BLaER1 treated with 17β-estradiol and CSF1 and Interleukin-3, amounts not matched to agents 10 nM and 100 nM (cell line): ENCODE data around the gene PPT2.

Source experiments
- H3K27ac ChIP-seq, 11 experiments: shearing (Covaris generic); formaldehyde crosslinking; 2 replicates each; pipeline ENCODE4 v1.8.1; 2022
- H3K27me3 ChIP-seq, 11 experiments: shearing (Covaris generic); formaldehyde crosslinking; 2 replicates each; pipeline ENCODE4 v1.8.1; 2022
- H3K36me3 ChIP-seq, 11 experiments: shearing (Covaris generic); formaldehyde crosslinking; 2 replicates each; pipeline ENCODE4 v1.8.1; 2022
- H3K4me1 ChIP-seq, 10 experiments: shearing (Covaris generic); formaldehyde crosslinking; 2 replicates each; pipeline ENCODE4 v1.8.1; 2022
- H3K4me2 ChIP-seq, 11 experiments: shearing (Covaris generic); formaldehyde crosslinking; 2 replicates each; pipeline ENCODE4 v1.8.1; 2022
- H3K4me3 ChIP-seq, 10 experiments: shearing (Covaris generic); formaldehyde crosslinking; 2 replicates each; pipeline ENCODE4 v1.8.1; 2022
- H3K9ac ChIP-seq, 11 experiments: shearing (Covaris generic); formaldehyde crosslinking; 2 replicates each; pipeline ENCODE4 v1.8.1; 2022
- H3K9me3 ChIP-seq, 11 experiments: shearing (Covaris generic); formaldehyde crosslinking; replicated peaks in 1 of 11; 2 replicates each; pipeline ENCODE4 v1.8.1; 2022
- H4K20me1 ChIP-seq, 11 experiments: shearing (Covaris generic); formaldehyde crosslinking; 2 replicates each; pipeline ENCODE4 v1.8.1; 2022
- Cebpa-rat ChIP-seq, 11 experiments: shearing (Covaris generic); IDR thresholded peaks; 2 replicates each; pipeline ENCODE4 v1.8.1; 2022

Gene PPT2

GRCh38 chr6:32168350-32168749 is 14.4 kb downstream of the PPT2 start:
- peak overlapping the region in 3 of 11 experiments; percentile 6 to 41 (median 21); a peak in 3 of 22 replicates for H3K4me2 ChIP-seq
- peaks cover 53 to 79% (median 61%) of the 10 kb centered on the region in 11 experiments for H3K36me3 ChIP-seq
- no peaks in the 10 kb centered on the region for H3K9me3 ChIP-seq
- no peaks in the 10 kb centered on the region for H3K27me3 ChIP-seq
- H3K4me1 ChIP-seq: peaks cover 10 to 26% (median 18%) of the 10 kb centered on the region in 10 experiments
- H3K27ac ChIP-seq: no peak overlapping the region
- no peak overlapping the region for H3K4me3 ChIP-seq
- peak overlapping the region in 2 of 11 experiments; percentile 17 to 39; a peak in 2 of 22 replicates for H3K9ac ChIP-seq
- TF ChIP-seq Cebpa-rat (IDR thresholded peaks at IDR 0.05): no peak
- peaks cover 0 to 29% (median 0%) of the 10 kb centered on the region in 11 experiments; a peak in 2 of 22 replicates for H4K20me1 ChIP-seq

- no peak overlapping the region for H3K27ac ChIP-seq
- no peak for TF ChIP-seq Cebpa-rat (IDR thresholded peaks at IDR 0.05)
Measured at GRCh38 chr6:32168807-32169591, 15.1 kb downstream of the PPT2 start.

GRCh38 chr6:32170294-32170693 is 16.4 kb downstream of the PPT2 start:
- Histone ChIP-seq H3K27ac (no peak overlapping the region), H3K4me2 (no peak overlapping the region; a peak in 1 of 22 replicates), H3K36me3 (peaks cover 49 to 65% (median 58%) of the 10 kb centered on the region in 11 experiments), H3K9me3 (no peaks in the 10 kb centered on the region), H3K9ac (no peak overlapping the region), H3K4me1 (peaks cover 29 to 45% (median 37%) of the 10 kb centered on the region in 10 experiments), H3K4me3 (no peak overlapping the region), H4K20me1 (peaks cover 0 to 29% (median 0%) of the 10 kb centered on the region in 11 experiments; a peak in 2 of 22 replicates), H3K27me3 (no peaks in the 10 kb centered on the region)
- no peak for TF ChIP-seq Cebpa-rat (IDR thresholded peaks at IDR 0.05)

More at GRCh38 chr6:32168807-32169591, 15.1 kb downstream of the PPT2 start:
- H4K20me1 ChIP-seq: peaks cover 0 to 29% (median 0%) of the 10 kb centered on the region in 11 experiments; a peak in 2 of 22 replicates
- no peak overlapping the region for H3K9ac ChIP-seq
- H3K4me1 ChIP-seq: peaks cover 16 to 32% (median 24%) of the 10 kb centered on the region in 10 experiments
- H3K4me2 ChIP-seq: no peak overlapping the region; a peak in 1 of 22 replicates
- H3K4me3 ChIP-seq: no peak overlapping the region
- peaks cover 49 to 73% (median 61%) of the 10 kb centered on the region in 11 experiments for H3K36me3 ChIP-seq
- H3K9me3 ChIP-seq: no peaks in the 10 kb centered on the region
- no peaks in the 10 kb centered on the region for H3K27me3 ChIP-seq

- Histone ChIP-seq H3K36me3 (peaks cover 48 to 56% (median 52%) of the 10 kb centered on the region in 11 experiments), H3K9me3 (no peaks in the 10 kb centered on the region), H3K4me2 (no peak overlapping the region), H3K27ac (no peak overlapping the region), H3K9ac (no peak overlapping the region), H3K4me3 (no peak overlapping the region), H3K27me3 (no peaks in the 10 kb centered on the region), H4K20me1 (peaks cover 0 to 25% (median 0%) of the 10 kb centered on the region in 11 experiments; a peak in 2 of 22 replicates), H3K4me1 (peaks cover 34 to 50% (median 40%) of the 10 kb centered on the region in 10 experiments)
- no peak for TF ChIP-seq Cebpa-rat (IDR thresholded peaks at IDR 0.05)
Measured at GRCh38 chr6:32171234-32171633, 17.3 kb downstream of the PPT2 start.

- Histone ChIP-seq H3K4me1 (peaks cover 47 to 58% (median 49%) of the 10 kb centered on the region in 10 experiments), H3K27me3 (no peaks in the 10 kb centered on the region), H3K9me3 (no peaks in the 10 kb centered on the region), H4K20me1 (peaks cover 0 to 6% (median 0%) of the 10 kb centered on the region in 11 experiments; a peak in 2 of 22 replicates), H3K36me3 (peaks cover 29 to 36% (median 33%) of the 10 kb centered on the region in 11 experiments), H3K27ac (peak overlapping the region in 7 of 11 experiments; percentile 12 to 56 (median 27); a peak in 11 of 22 replicates), H3K4me2 (peak overlapping the region; percentile 3 to 100 (median 97); a peak in 21 of 22 replicates), H3K9ac (peak overlapping the region in 6 of 11 experiments; percentile 0 to 20 (median 6); a peak in 4 of 22 replicates), H3K4me3 (peak overlapping the region in 1 of 10 experiments; percentile 11; a peak in 2 of 20 replicates)
- no peak for TF ChIP-seq Cebpa-rat (IDR thresholded peaks at IDR 0.05)
Measured at GRCh38 chr6:32173051-32173727, 19.2 kb downstream of the PPT2 start.

- TF ChIP-seq Cebpa-rat (IDR thresholded peaks at IDR 0.05): no peak
- Histone ChIP-seq H3K4me1 (peaks cover 52 to 64% (median 54%) of the 10 kb centered on the region in 10 experiments), H3K27me3 (no peaks in the 10 kb centered on the region), H4K20me1 (no peaks in the 10 kb centered on the region; a peak in 1 of 22 replicates), H3K36me3 (peaks cover 18 to 25% (median 21%) of the 10 kb centered on the region in 11 experiments), H3K4me2 (peak overlapping the region; percentile 92 to 100 (median 98)), H3K9me3 (no peaks in the 10 kb centered on the region), H3K27ac (no peak overlapping the region), H3K4me3 (peak overlapping the region in 5 of 10 experiments; percentile 79 to 90 (median 86); a peak in 6 of 20 replicates), H3K9ac (no peak overlapping the region)
Measured at GRCh38 chr6:32174416-32174815, 20.5 kb downstream of the PPT2 start.

- TF ChIP-seq Cebpa-rat (IDR thresholded peaks at IDR 0.05): no peak
- Histone ChIP-seq H3K27ac (peak overlapping the region; percentile 78 to 94 (median 86)), H3K9me3 (no peaks in the 10 kb centered on the region), H3K4me3 (peak overlapping the region; percentile 73 to 90 (median 82)), H3K4me1 (peaks cover 61 to 69% (median 63%) of the 10 kb centered on the region in 10 experiments), H3K36me3 (peaks cover 11 to 25% (median 19%) of the 10 kb centered on the region in 11 experiments), H3K4me2 (peak overlapping the region; percentile 92 to 100 (median 98)), H3K9ac (peak overlapping the region; percentile 86 to 92 (median 90)), H3K27me3 (no peaks in the 10 kb centered on the region), H4K20me1 (no peaks in the 10 kb centered on the region; a peak in 1 of 22 replicates)
Measured at GRCh38 chr6:32175322-32175710, 21.4 kb downstream of the PPT2 start.

GRCh38 chr6:32175711-32176475 is 22.0 kb downstream of the PPT2 start, which contains the start of gene AGPAT1:
AGPAT1 (minus strand) TSS chr6:32176084; CDS start chr6:32171496, 4,588 bp downstream.
- Histone ChIP-seq H3K27ac (peak within 1 kb of the TSS; percentile 80 to 94 (median 90)), H3K4me1 (peaks cover 61 to 73% (median 69%) of the 10 kb centered on the region in 10 experiments), H3K9me3 (no peaks in the 10 kb centered on the region), H3K9ac (peak within 1 kb of the TSS; percentile 86 to 92 (median 90)), H3K4me2 (peak within 1 kb of the TSS; percentile 92 to 100 (median 98)), H3K4me3 (peak within 1 kb of the TSS; percentile 73 to 90 (median 82)), H3K27me3 (no peaks in the 10 kb centered on the region), H4K20me1 (no peaks in the 10 kb centered on the region; a peak in 1 of 22 replicates), H3K36me3 (peaks cover 10 to 25% (median 18%) of the 10 kb centered on the region in 11 experiments)
- no peak for TF ChIP-seq Cebpa-rat (IDR thresholded peaks at IDR 0.05)
